ENCODE measurements around the gene TMEM144. TPM values are rescaled to one million over a fixed set of nuclear protein-coding genes. Genes with fewer than 3 reads are reported as not detected.
"Not testable (repeated sequence)": the region's sequence is repeated elsewhere in the genome, so short reads cannot be mapped to it uniquely, and the experiment has no call there.

TMEM144 gene
- total RNA-seq, 1 experiment from 2014 or later = 5.4 TPM

- ATAC-seq; intact Hi-C loops (cut with micrococcal nuclease); CTCF ChIA-PET; H3K4me3 ChIP-seq (ENCODE audit: low read length); H2AFZ ChIP-seq (ENCODE audit: low read length); POLR2A ChIA-PET (ENCODE audit: unreplicated experiment); H3K9me3 ChIP-seq (ENCODE audit: low read length); H3K79me2 ChIP-seq (ENCODE audit: low read length); H3K27me3 ChIP-seq (ENCODE audit: low read length); H3F3A ChIP-seq (ENCODE audit: low read length, unreplicated experiment); H3K9ac ChIP-seq (ENCODE audit: low read length); H4K20me1 ChIP-seq (ENCODE audit: low read length); H3K27ac ChIP-seq (ENCODE audit: low read length); DNase-seq; BruUV-seq (replicated peaks); H3K9me2 ChIP-seq (replicated peaks; ENCODE audit: low read length); H3K36me3 ChIP-seq (ENCODE audit: low read depth, low read length): not testable (repeated sequence)
- peaks cover 11% of the 10 kb centered on the region for H3K4me1 ChIP-seq (ENCODE audit: insufficient read depth, low read length)
- H3K4me2 ChIP-seq (ENCODE audit: low read length) = 0 out of 2 replicates have a peak overlapping the region, but pooled peaks have one; percentile 53
Measured at GRCh38 chr4:158224999-158225398, 14.7 kb downstream of the TMEM144 start.

DNA sequence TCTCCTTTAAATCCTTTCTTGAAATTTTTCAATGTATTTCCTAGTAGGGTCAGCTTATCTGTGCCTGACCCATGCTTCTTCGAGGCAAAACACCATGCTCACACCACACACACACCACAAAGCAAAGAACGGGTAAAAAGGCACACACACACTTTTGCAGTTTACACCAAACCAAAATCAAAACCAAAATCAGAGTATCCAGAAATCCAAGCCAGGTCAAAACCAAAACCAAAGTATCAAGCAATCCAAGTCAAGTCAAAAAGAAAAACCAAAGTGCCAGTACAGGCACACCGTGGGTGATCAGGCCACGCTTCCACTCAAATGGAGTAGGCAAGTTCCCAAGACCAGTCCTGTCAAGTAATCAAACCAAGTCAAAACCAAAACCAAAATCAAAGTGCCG, 17.6 kb downstream of the TMEM144 start:
- intact Hi-C loops (cut with micrococcal nuclease); BruUV-seq (replicated peaks); H3F3A ChIP-seq (ENCODE audit: low read length, unreplicated experiment); DNase-seq; H3K4me2 ChIP-seq (ENCODE audit: low read length); H2AFZ ChIP-seq (ENCODE audit: low read length); H3K36me3 ChIP-seq (ENCODE audit: low read depth, low read length); H3K9ac ChIP-seq (ENCODE audit: low read length); H3K9me3 ChIP-seq (ENCODE audit: low read length); H3K4me3 ChIP-seq (ENCODE audit: low read length); H3K27ac ChIP-seq (ENCODE audit: low read length); ATAC-seq; H4K20me1 ChIP-seq (ENCODE audit: low read length); H3K79me2 ChIP-seq (ENCODE audit: low read length); POLR2A ChIA-PET (ENCODE audit: unreplicated experiment); CTCF ChIA-PET; H3K27me3 ChIP-seq (ENCODE audit: low read length); H3K9me2 ChIP-seq (replicated peaks; ENCODE audit: low read length): not testable (repeated sequence)
- H3K4me1 ChIP-seq (ENCODE audit: insufficient read depth, low read length) = peaks cover 11% of the 10 kb centered on the region

DNA sequence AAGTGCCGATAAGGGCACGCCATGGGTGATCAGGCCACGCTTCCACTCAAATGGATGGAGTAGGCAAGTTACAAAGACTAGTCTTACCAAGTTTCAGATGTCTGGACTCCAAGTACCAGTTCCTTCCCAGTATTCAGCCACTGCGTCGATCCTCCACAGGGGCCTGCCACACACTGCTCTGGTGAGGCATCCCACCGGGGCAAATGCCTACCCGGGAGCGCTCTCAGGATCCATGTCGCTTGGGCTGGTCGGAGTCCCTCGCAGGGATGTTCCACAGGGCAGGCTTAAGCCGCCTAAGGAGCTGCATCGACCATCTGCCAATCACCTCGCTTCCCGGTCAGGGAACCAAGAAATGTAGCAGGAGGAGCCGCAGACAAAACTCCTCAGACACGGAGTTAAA, 18.1 kb downstream of the TMEM144 start:
- ATAC-seq; H2AFZ ChIP-seq (ENCODE audit: low read length); H3K4me3 ChIP-seq (ENCODE audit: low read length); H3K27ac ChIP-seq (ENCODE audit: low read length); POLR2A ChIA-PET (ENCODE audit: unreplicated experiment); H3K9me3 ChIP-seq (ENCODE audit: low read length); intact Hi-C loops (cut with micrococcal nuclease); CTCF ChIA-PET; H3K4me2 ChIP-seq (ENCODE audit: low read length); H3K36me3 ChIP-seq (ENCODE audit: low read depth, low read length); H3K9me2 ChIP-seq (replicated peaks; ENCODE audit: low read length); H3K9ac ChIP-seq (ENCODE audit: low read length); H4K20me1 ChIP-seq (ENCODE audit: low read length); DNase-seq; BruUV-seq (replicated peaks); H3F3A ChIP-seq (ENCODE audit: low read length, unreplicated experiment); H3K27me3 ChIP-seq (ENCODE audit: low read length); H3K79me2 ChIP-seq (ENCODE audit: low read length): not testable (repeated sequence)
- H3K4me1 ChIP-seq (ENCODE audit: insufficient read depth, low read length) = peaks cover 11% of the 10 kb centered on the region

GRCh38 chr4:158229768-158230167, 19.5 kb downstream of the TMEM144 start:
- CTCF ChIA-PET = no interaction called here
- Histone ChIP-seq H3K79me2 (ENCODE audit: low read length) (no peaks in the 10 kb centered on the region), H2AFZ (ENCODE audit: low read length) (no peak overlapping the region), H4K20me1 (ENCODE audit: low read length) (no peaks in the 10 kb centered on the region), H3K36me3 (ENCODE audit: low read depth, low read length) (no peaks in the 10 kb centered on the region), H3K4me1 (ENCODE audit: insufficient read depth, low read length) (peaks cover 2% of the 10 kb centered on the region), H3K4me2 (ENCODE audit: low read length) (no peak overlapping the region), H3K9me2 (replicated peaks; ENCODE audit: low read length) (no peaks in the 10 kb centered on the region), H3K27me3 (ENCODE audit: low read length) (no peaks in the 10 kb centered on the region), H3K9me3 (ENCODE audit: low read length) (no peaks in the 10 kb centered on the region), H3K9ac (ENCODE audit: low read length) (no peak overlapping the region), H3K4me3 (ENCODE audit: low read length) (no peak overlapping the region), H3F3A (ENCODE audit: low read length, unreplicated experiment) (no peaks in the 10 kb centered on the region), H3K27ac (ENCODE audit: low read length) (no peak overlapping the region)
- no TSS peak for BruUV-seq (replicated peaks)
- ATAC-seq = no peak
- POLR2A ChIA-PET (ENCODE audit: unreplicated experiment) = no interaction called here
- no peak for TF ChIP-seq EZH2phosphoT487 (IDR thresholded peaks at IDR 0.05; ENCODE audit: borderline replicate concordance, low read length)
- no peak for TF ChIP-seq EZH2 (IDR thresholded peaks at IDR 0.05; ENCODE audit: low read length, unreplicated experiment)
- TF ChIP-seq, protein P1, sequence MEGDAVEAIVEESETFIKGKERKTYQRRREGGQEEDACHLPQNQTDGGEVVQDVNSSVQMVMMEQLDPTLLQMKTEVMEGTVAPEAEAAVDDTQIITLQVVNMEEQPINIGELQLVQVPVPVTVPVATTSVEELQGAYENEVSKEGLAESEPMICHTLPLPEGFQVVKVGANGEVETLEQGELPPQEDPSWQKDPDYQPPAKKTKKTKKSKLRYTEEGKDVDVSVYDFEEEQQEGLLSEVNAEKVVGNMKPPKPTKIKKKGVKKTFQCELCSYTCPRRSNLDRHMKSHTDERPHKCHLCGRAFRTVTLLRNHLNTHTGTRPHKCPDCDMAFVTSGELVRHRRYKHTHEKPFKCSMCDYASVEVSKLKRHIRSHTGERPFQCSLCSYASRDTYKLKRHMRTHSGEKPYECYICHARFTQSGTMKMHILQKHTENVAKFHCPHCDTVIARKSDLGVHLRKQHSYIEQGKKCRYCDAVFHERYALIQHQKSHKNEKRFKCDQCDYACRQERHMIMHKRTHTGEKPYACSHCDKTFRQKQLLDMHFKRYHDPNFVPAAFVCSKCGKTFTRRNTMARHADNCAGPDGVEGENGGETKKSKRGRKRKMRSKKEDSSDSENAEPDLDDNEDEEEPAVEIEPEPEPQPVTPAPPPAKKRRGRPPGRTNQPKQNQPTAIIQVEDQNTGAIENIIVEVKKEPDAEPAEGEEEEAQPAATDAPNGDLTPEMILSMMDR (conservative IDR thresholded peaks at IDR 0.05; ENCODE audit: low read depth, low read length) = no peak
- no peak for DNase-seq
- intact Hi-C loops (cut with micrococcal nuclease) = no loop called here

All from PC-3 (cell line).